Measurements from ENCODE around the gene MRGPRD.

MRGPRD gene

GRCh38 chr11:69010964-69011623, 30.3 kb upstream of the MRGPRD start:
- peaks cover 0 to 5% of the 10 kb centered on the region in 2 donors for H3K4me1 Mint-ChIP-seq (ENCODE audit: low read depth in 2 of 2)
- DNase-seq (no peak), ATAC-seq (replicated peaks) (peak; percentile 35)
- no peak overlapping the region for H3K27ac Mint-ChIP-seq
- H3K36me3 Mint-ChIP-seq (ENCODE audit: insufficient read depth): no peaks in the 10 kb centered on the region
- peak overlapping the region in 1 of 2 donors; percentile 19 for H3K4me3 Mint-ChIP-seq
- peaks cover 16 to 69% of the 10 kb centered on the region in 2 donors for H3K27me3 Mint-ChIP-seq
- no peaks in the 10 kb centered on the region for H3K9me3 Mint-ChIP-seq

GRCh38 chr11:69010361-69010891, 29.6 kb upstream of the MRGPRD start:
- Mint-ChIP-seq H3K36me3 (ENCODE audit: insufficient read depth) (no peaks in the 10 kb centered on the region), H3K9me3 (no peaks in the 10 kb centered on the region), H3K27ac (no peak overlapping the region), H3K4me3 (no peak overlapping the region), H3K27me3 (peaks cover 18 to 69% of the 10 kb centered on the region in 2 donors), H3K4me1 (ENCODE audit: low read depth in 2 of 2) (peaks cover 0 to 5% of the 10 kb centered on the region in 2 donors)
- ATAC-seq (replicated peaks) (no peak), DNase-seq (no peak)

- H3K27ac Mint-ChIP-seq: no peak overlapping the region
- H3K9me3 Mint-ChIP-seq: no peaks in the 10 kb centered on the region
- H3K4me1 Mint-ChIP-seq (ENCODE audit: low read depth in 2 of 2): peaks cover 0 to 5% of the 10 kb centered on the region in 2 donors
- no peak overlapping the region for H3K4me3 Mint-ChIP-seq
- no peak for DNase-seq
- peaks cover 23 to 69% of the 10 kb centered on the region in 2 donors for H3K27me3 Mint-ChIP-seq
- ATAC-seq (replicated peaks): no peak
- no peaks in the 10 kb centered on the region for H3K36me3 Mint-ChIP-seq (ENCODE audit: insufficient read depth)
Measured at GRCh38 chr11:69009441-69010211, 28.8 kb upstream of the MRGPRD start.

- Mint-ChIP-seq H3K4me3 (no peak overlapping the region), H3K9me3 (no peaks in the 10 kb centered on the region), H3K4me1 (ENCODE audit: low read depth in 2 of 2) (peaks cover 0 to 5% of the 10 kb centered on the region in 2 donors), H3K27me3 (peaks cover 25 to 69% of the 10 kb centered on the region in 2 donors), H3K36me3 (ENCODE audit: insufficient read depth) (no peaks in the 10 kb centered on the region), H3K27ac (no peak overlapping the region)
- DNase-seq: no peak
- ATAC-seq (replicated peaks): no peak
Measured at GRCh38 chr11:69008737-69009440, 28.1 kb upstream of the MRGPRD start.

GRCh38 chr11:69007975-69008381, 27.2 kb upstream of the MRGPRD start:
- DNase-seq (no peak), ATAC-seq (replicated peaks) (no peak)
- H3K27me3 Mint-ChIP-seq: peaks cover 31 to 71% of the 10 kb centered on the region in 2 donors
- no peak overlapping the region for H3K27ac Mint-ChIP-seq
- no peaks in the 10 kb centered on the region for H3K9me3 Mint-ChIP-seq
- H3K4me3 Mint-ChIP-seq: no peak overlapping the region
- no peaks in the 10 kb centered on the region for H3K36me3 Mint-ChIP-seq (ENCODE audit: insufficient read depth)
- H3K4me1 Mint-ChIP-seq (ENCODE audit: low read depth in 2 of 2): peaks cover 0 to 5% of the 10 kb centered on the region in 2 donors

- Mint-ChIP-seq H3K27me3 (peaks cover 30 to 71% of the 10 kb centered on the region in 2 donors), H3K4me1 (ENCODE audit: low read depth in 2 of 2) (peaks cover 0 to 4% of the 10 kb centered on the region in 2 donors), H3K36me3 (ENCODE audit: insufficient read depth) (no peaks in the 10 kb centered on the region), H3K27ac (no peak overlapping the region), H3K9me3 (no peaks in the 10 kb centered on the region), H3K4me3 (no peak overlapping the region)
- ATAC-seq (replicated peaks): no peak
- no peak for DNase-seq
Measured at GRCh38 chr11:69006816-69007215, 26.0 kb upstream of the MRGPRD start.

- H3K36me3 Mint-ChIP-seq (ENCODE audit: insufficient read depth): no peaks in the 10 kb centered on the region
- ATAC-seq (replicated peaks): no peak
- no peak overlapping the region for H3K27ac Mint-ChIP-seq
- no peak overlapping the region for H3K4me3 Mint-ChIP-seq
- H3K9me3 Mint-ChIP-seq: no peaks in the 10 kb centered on the region
- DNase-seq: no peak
- H3K4me1 Mint-ChIP-seq (ENCODE audit: low read depth in 2 of 2): no peaks in the 10 kb centered on the region
- peaks cover 25 to 63% of the 10 kb centered on the region in 2 donors for H3K27me3 Mint-ChIP-seq
Measured at GRCh38 chr11:69005631-69006368, 25.0 kb upstream of the MRGPRD start.

- Mint-ChIP-seq H3K36me3 (ENCODE audit: insufficient read depth) (no peaks in the 10 kb centered on the region), H3K4me1 (ENCODE audit: low read depth in 2 of 2) (no peaks in the 10 kb centered on the region), H3K27me3 (peaks cover 25 to 58% of the 10 kb centered on the region in 2 donors), H3K4me3 (no peak overlapping the region), H3K27ac (no peak overlapping the region), H3K9me3 (no peaks in the 10 kb centered on the region)
- ATAC-seq (replicated peaks) (no peak), DNase-seq (no peak)
Measured at GRCh38 chr11:69005183-69005630, 24.4 kb upstream of the MRGPRD start.

GRCh38 chr11:69004411-69005182, 23.8 kb upstream of the MRGPRD start:
- no peak for ATAC-seq (replicated peaks)
- no peaks in the 10 kb centered on the region for H3K9me3 Mint-ChIP-seq
- no peak for DNase-seq

GRCh38 chr11:69003866-69004367, 23.1 kb upstream of the MRGPRD start:
- ATAC-seq (replicated peaks) (no peak), DNase-seq (no peak)
- Mint-ChIP-seq H3K4me3 (no peak overlapping the region), H3K4me1 (ENCODE audit: low read depth in 2 of 2) (peaks cover 4 to 6% of the 10 kb centered on the region in 2 donors), H3K9me3 (no peaks in the 10 kb centered on the region), H3K27me3 (peaks cover 25 to 51% of the 10 kb centered on the region in 2 donors), H3K36me3 (ENCODE audit: insufficient read depth) (peaks cover 2% of the 10 kb centered on the region), H3K27ac (no peak overlapping the region)

More at GRCh38 chr11:69004411-69005182, 23.8 kb upstream of the MRGPRD start:
- no peaks in the 10 kb centered on the region for H3K36me3 Mint-ChIP-seq (ENCODE audit: insufficient read depth)
- H3K4me1 Mint-ChIP-seq (ENCODE audit: low read depth in 2 of 2): peaks cover 0 to under 1% of the 10 kb centered on the region in 2 donors
- H3K4me3 Mint-ChIP-seq: no peak overlapping the region
- peaks cover 25 to 52% of the 10 kb centered on the region in 2 donors for H3K27me3 Mint-ChIP-seq
- no peak overlapping the region for H3K27ac Mint-ChIP-seq

- Mint-ChIP-seq H3K9me3 (no peaks in the 10 kb centered on the region), H3K27me3 (peaks cover 25 to 52% of the 10 kb centered on the region in 2 donors), H3K4me1 (ENCODE audit: low read depth in 2 of 2) (peaks cover 4 to 9% of the 10 kb centered on the region in 2 donors), H3K4me3 (no peak overlapping the region), H3K27ac (no peak overlapping the region), H3K36me3 (ENCODE audit: insufficient read depth) (peaks cover 2% of the 10 kb centered on the region)
- ATAC-seq (replicated peaks) (no peak), DNase-seq (no peak)
Measured at GRCh38 chr11:69003301-69003865, 22.6 kb upstream of the MRGPRD start.

All from effector memory CD8-positive, alpha-beta T cell (primary cell).